Measurements from ENCODE around the gene AP1S3.

Gene AP1S3

DNA sequence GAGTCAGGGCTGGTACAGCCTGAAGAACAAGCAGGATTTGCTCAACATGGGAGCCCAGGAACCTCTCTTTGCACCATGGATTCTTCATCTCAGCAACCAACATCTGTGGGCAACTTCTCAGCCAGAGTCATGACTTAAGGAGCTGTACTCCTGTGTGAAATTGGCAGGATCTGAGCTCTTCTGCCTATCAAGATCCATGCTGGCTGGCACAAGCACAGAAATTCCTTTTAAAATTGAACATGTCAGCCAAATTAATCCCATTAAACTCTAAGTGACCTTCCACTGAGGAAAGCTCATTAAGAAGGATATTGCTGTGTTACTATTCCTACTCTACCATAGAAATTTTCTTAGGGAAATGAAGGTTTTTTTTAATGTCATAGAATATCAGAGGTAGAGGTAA is 124.7 kb downstream of the AP1S3 start:
- no peak for DNase-seq

DNA sequence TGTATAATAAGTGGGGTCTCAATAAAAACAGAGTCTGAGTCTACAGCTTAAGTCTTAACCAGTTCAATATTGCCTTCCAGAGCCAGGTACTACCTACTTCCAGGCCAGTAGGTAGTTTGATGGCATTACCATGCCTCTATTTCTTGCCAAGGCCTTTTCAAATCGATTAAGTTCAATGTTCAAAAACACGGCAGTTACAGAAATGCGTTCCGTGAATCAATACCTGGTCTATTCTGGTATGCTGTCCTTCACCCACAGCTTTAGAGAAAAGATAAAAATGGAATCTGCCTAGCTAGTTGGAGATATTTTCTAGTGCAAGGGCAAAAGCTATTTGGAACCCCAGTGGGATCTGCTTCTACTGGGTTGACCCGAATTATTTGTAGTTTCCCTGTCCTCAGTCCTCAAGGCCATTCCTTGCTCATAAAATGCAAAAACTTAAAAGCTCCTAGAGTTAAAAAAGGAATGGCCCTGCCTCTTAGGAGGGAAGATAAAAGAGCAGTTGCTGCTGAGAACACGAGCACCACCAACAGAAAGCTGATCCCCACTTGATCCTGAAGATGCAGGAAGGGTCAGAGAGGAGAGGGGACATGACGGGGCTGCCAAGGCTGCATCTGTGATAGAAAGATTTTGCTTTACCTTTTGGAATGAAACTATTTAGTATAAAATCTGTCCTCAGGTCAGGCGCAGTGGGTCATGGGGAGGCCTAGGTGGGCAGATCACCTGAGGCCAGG is 125.6 kb downstream of the AP1S3 start:
- no peak for DNase-seq

All from activated CD4-positive, alpha-beta T cell treated with anti-CD3 and anti-CD28 coated beads for 1 hour (primary cell).